PC-9 (cell line): ENCODE data around the gene SLC9A3. TPM values are rescaled to one million over a fixed set of nuclear protein-coding genes. Genes with fewer than 3 reads are reported as not detected.

ENCODE experiments used
- BruUV-seq: library from RNA; stranded (reverse); fragments of 400-500 nt; replicated peaks from 2 replicates; lab custom pipeline; 2021; lab: Mats Ljungman, UMichigan
- CTCF ChIA-PET: fragments of 300-600 bp; sonication (Branson Sonifier 250); formaldehyde crosslinking; loops from one replicate; lab custom pipeline; 2022; ENCODE audit warnings: antibody characterized with exemption; lab: Charles Lee
- POLR2A ChIA-PET: fragments of 300-600 bp; sonication (Branson Sonifier 250); formaldehyde crosslinking; loops from one replicate; lab custom pipeline; 2022; ENCODE audit warnings: antibody characterized with exemption; ENCODE audit not compliant: unreplicated experiment; lab: Charles Lee
- DNase-seq, 2 experiments: peaks; one replicate each; pipeline versions ENCODE4 v3.0.0 to v3.0.0-alpha.2; 2015 to 2022; ENCODE audit warnings: mixed read lengths in 1 of 2
- H2AFZ ChIP-seq: fragments of 200-600 bp; sonication (generic); 2 replicates; pipeline ENCODE4 v1.8.1; 2017; ENCODE audit warnings: antibody characterized with exemption
- H3F3A ChIP-seq: fragments of 200-600 bp; sonication (generic); 2 replicates; pipeline ENCODE4 v1.8.1; 2017; ENCODE audit warnings: antibody characterized with exemption, mild to moderate bottlenecking, low read depth; ENCODE audit not compliant: insufficient read depth
- H3K27ac ChIP-seq: fragments of 200-600 bp; sonication (generic); 2 replicates; pipeline ENCODE4 v1.6.1; 2016; ENCODE audit warnings: mixed run types
- H3K27me3 ChIP-seq: fragments of 200-600 bp; sonication (generic); 2 replicates; pipeline ENCODE4 v1.6.1; 2016; ENCODE audit warnings: low read depth, mixed run types; ENCODE audit not compliant: insufficient read depth
- H3K36me3 ChIP-seq: fragments of 200-600 bp; sonication (generic); 2 replicates; pipeline ENCODE4 v1.6.1; 2016; ENCODE audit warnings: low read depth, mixed run types
- H3K4me1 ChIP-seq: fragments of 200-600 bp; sonication (generic); replicated peaks from 2 replicates; pipeline ENCODE4 v1.6.1; 2016; ENCODE audit warnings: mixed run types; ENCODE audit not compliant: insufficient read depth
- H3K4me2 ChIP-seq: fragments of 200-600 bp; sonication (generic); 2 replicates; pipeline ENCODE4 v1.6.1; 2017; ENCODE audit warnings: mixed run types
- H3K4me3 ChIP-seq: fragments of 200-600 bp; sonication (generic); 2 replicates; pipeline ENCODE4 v1.6.1; 2016; ENCODE audit warnings: mixed run types
- H3K79me2 ChIP-seq: fragments of 200-600 bp; sonication (generic); 2 replicates; pipeline ENCODE4 v1.6.1; 2017; ENCODE audit warnings: low read depth, mixed run types
- H3K9me2 ChIP-seq: fragments of 200-600 bp; sonication (generic); 2 replicates; pipeline ENCODE4 v1.8.1; 2017; ENCODE audit warnings: mild to moderate bottlenecking; ENCODE audit not compliant: insufficient read depth
- H3K9me3 ChIP-seq: fragments of 200-600 bp; sonication (generic); 2 replicates; pipeline ENCODE4 v1.8.1; 2016; ENCODE audit warnings: low read depth; ENCODE audit not compliant: insufficient read depth
- H4K20me1 ChIP-seq: fragments of 200-600 bp; sonication (generic); 2 replicates; pipeline ENCODE4 v1.8.1; 2017; ENCODE audit not compliant: insufficient read depth
- CTCF ChIP-seq: fragments of 200-600 bp; sonication (generic); conservative IDR thresholded peaks from 2 replicates; pipeline ENCODE4 v1.6.1; 2017; ENCODE audit warnings: mixed run types, antibody characterized with exemption, mild to moderate bottlenecking, moderate library complexity
- EZH2 ChIP-seq: fragments of 200-600 bp; sonication (generic); IDR thresholded peaks from 2 replicates; pipeline ENCODE4 v1.8.0; 2017; ENCODE audit warnings: antibody characterized with exemption, low read depth
- intact Hi-C: fragments of 100-400 bp; cut with micrococcal nuclease; formaldehyde crosslinking; loops from one replicate; pipeline ENCODE4 v1.10.0; 2022; ENCODE audit not compliant: unreplicated experiment
- total RNA-seq: library from RNA; stranded (reverse); gene quantifications from 2 replicates; pipeline ENCODE4 v1.2.3, GENCODE V29; 2021

SLC9A3 gene
- total RNA-seq, 1 experiment from 2014 or later: 5.6 TPM

GRCh38 chr5:432928-433791 lies 91.1 kb downstream of the SLC9A3 start:
- ChIA-PET CTCF (interaction anchor here (0.6 to 1.3 kb wide), 3 partner anchors 13 to 116 kb away, joined by 3 to 7 read pairs (median 5); no protein-coding TSS in a partner anchor), POLR2A (no interaction called here)
- no peak overlapping the region for H3K27ac ChIP-seq
- intact Hi-C loops: loop anchor here (5.0 kb wide), 1 partner anchor 66 kb away; no protein-coding TSS in a partner anchor
- H3K4me3 ChIP-seq: no peak overlapping the region
- TF ChIP-seq CTCF: no peak
- no peak for TF ChIP-seq EZH2
- H3K9me2 ChIP-seq: no peaks in the 10 kb centered on the region
- H2AFZ ChIP-seq: no peak overlapping the region
- no TSS peak for BruUV-seq
- no peak for DNase-seq
- H3K79me2 ChIP-seq: no peaks in the 10 kb centered on the region
- H3K27me3 ChIP-seq: no peaks in the 10 kb centered on the region
- no peaks in the 10 kb centered on the region for H3F3A ChIP-seq
- no peaks in the 10 kb centered on the region for H3K4me1 ChIP-seq
- peaks cover 7% of the 10 kb centered on the region; the same call in 1 of the 2 replicates for H4K20me1 ChIP-seq
- no peaks in the 10 kb centered on the region for H3K36me3 ChIP-seq
- H3K9me3 ChIP-seq: no peaks in the 10 kb centered on the region
- H3K4me2 ChIP-seq: no peak overlapping the region

DNA sequence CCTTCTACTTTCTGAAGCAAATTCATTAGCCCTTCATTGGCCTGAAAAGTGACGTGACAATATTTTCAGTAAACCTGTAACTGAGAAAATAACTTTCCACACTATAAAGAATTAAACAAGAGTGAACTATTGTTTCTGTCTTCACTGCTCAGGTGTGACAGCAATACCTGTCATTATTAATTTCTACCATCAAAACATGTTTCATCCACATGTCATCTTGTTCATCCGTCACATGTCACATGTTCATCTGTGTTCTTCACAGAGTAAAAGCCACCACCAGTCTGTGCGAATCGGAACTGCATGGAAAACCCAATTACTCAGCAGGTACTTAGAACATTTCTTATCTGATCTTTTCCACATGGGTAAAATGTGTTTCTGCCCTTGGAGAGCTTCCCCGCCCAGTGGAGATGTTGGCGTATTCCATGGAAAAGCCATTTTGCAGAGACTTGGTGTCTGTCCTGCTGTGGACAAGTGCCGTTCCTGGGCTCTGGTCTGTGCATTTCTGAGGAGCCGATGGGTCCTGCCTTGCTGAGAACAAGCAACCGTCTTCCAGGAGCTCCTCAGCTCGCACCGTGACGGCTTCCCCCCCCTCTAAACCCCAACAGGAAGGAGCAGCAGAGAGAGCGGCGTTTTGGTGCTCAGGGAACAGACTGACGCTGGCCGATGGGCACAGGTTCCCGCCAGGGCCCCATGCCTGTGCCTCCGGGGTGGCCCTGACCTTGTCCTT lies 91.9 kb downstream of the SLC9A3 start:
- BruUV-seq: no TSS peak
- Histone ChIP-seq H4K20me1 (peaks cover 5% of the 10 kb centered on the region; the same call in 1 of the 2 replicates), H3K79me2 (no peaks in the 10 kb centered on the region), H3K9me3 (no peaks in the 10 kb centered on the region), H3K4me3 (no peak overlapping the region), H3K9me2 (no peaks in the 10 kb centered on the region), H3K4me1 (no peaks in the 10 kb centered on the region), H3F3A (no peaks in the 10 kb centered on the region), H3K4me2 (no peak overlapping the region), H3K27me3 (no peaks in the 10 kb centered on the region), H3K36me3 (no peaks in the 10 kb centered on the region), H3K27ac (no peak overlapping the region), H2AFZ (no peak overlapping the region)
- TF ChIP-seq CTCF: no peak
- no peak for TF ChIP-seq EZH2
- CTCF ChIA-PET: no interaction called here
- POLR2A ChIA-PET: no interaction called here
- DNase-seq: no peak
- intact Hi-C loops: loop anchor here (5.0 kb wide), 1 partner anchor 65 kb away; no protein-coding TSS in a partner anchor

DNA sequence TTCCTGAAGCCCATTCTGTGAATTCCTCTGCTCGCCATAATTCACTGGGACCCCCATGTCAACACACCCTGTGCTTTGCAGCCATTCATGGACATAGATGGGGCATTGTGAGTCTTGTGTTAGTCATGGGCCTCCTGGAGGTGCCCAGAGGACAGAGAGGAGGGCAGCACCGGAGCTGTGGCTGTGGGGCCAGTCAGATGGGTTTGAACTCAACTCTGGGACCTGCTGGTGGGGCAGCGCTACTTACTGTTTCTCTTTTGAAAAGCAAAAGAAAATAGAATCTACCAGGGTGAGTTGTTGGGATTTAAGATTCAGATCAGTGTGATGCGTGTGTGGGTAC lies 92.6 kb downstream of the SLC9A3 start:
- H3K27me3 ChIP-seq: no peaks in the 10 kb centered on the region
- BruUV-seq: no TSS peak
- H4K20me1 ChIP-seq: 0 out of 2 replicates have a peak, but pooled peaks cover 5% of the 10 kb centered on the region
- no peak overlapping the region for H3K4me2 ChIP-seq
- TF ChIP-seq EZH2: no peak
- TF ChIP-seq CTCF: no peak
- H3K36me3 ChIP-seq: no peaks in the 10 kb centered on the region
- no peaks in the 10 kb centered on the region for H3K4me1 ChIP-seq
- H3K4me3 ChIP-seq: no peak overlapping the region
- no peaks in the 10 kb centered on the region for H3K9me2 ChIP-seq
- no peaks in the 10 kb centered on the region for H3F3A ChIP-seq
- DNase-seq: no peak
- H3K79me2 ChIP-seq: no peaks in the 10 kb centered on the region
- H3K9me3 ChIP-seq: no peaks in the 10 kb centered on the region
- H2AFZ ChIP-seq: no peak overlapping the region
- intact Hi-C loops: loop anchor here (1.0 to 5.0 kb wide), 4 partner anchors 64 to 389 kb away; no protein-coding TSS in a partner anchor
- ChIA-PET POLR2A (interaction anchor here (0.6 kb wide), 2 partner anchors 16 to 18 kb away, joined by 3 to 8 read pairs; no protein-coding TSS in a partner anchor), CTCF (interaction anchor here (0.5 to 1.2 kb wide), 7 partner anchors 18 to 455 kb away, joined by 4 to 20 read pairs (median 5); no protein-coding TSS in a partner anchor)
- no peak overlapping the region for H3K27ac ChIP-seq
